Smooth muscle cell of the coronary artery (primary cell): ENCODE data around the gene SRSF1. TPM values are rescaled to one million over a fixed set of nuclear protein-coding genes. Genes with fewer than 3 reads are reported as not detected.

Source experiments
- total RNA-seq: library from RNA; depleted of rRNA; stranded (reverse); fragments of >200 nt; gene quantifications from 2 replicates; pipeline ENCODE4 v1.2.3, GENCODE V29; 2014; ENCODE audit warnings: low replicate concordance

Gene SRSF1, protein sequence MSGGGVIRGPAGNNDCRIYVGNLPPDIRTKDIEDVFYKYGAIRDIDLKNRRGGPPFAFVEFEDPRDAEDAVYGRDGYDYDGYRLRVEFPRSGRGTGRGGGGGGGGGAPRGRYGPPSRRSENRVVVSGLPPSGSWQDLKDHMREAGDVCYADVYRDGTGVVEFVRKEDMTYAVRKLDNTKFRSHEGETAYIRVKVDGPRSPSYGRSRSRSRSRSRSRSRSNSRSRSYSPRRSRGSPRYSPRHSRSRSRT
- 421 and 590 TPM in 2 replicates for total RNA-seq

GRCh38 chr17:58006924-58007780, at the start of gene SRSF1:
TSS of gene SRSF1 (minus strand) at chr17:58007246. CDS start at chr17:58007137, 109 bp downstream.

DNA sequence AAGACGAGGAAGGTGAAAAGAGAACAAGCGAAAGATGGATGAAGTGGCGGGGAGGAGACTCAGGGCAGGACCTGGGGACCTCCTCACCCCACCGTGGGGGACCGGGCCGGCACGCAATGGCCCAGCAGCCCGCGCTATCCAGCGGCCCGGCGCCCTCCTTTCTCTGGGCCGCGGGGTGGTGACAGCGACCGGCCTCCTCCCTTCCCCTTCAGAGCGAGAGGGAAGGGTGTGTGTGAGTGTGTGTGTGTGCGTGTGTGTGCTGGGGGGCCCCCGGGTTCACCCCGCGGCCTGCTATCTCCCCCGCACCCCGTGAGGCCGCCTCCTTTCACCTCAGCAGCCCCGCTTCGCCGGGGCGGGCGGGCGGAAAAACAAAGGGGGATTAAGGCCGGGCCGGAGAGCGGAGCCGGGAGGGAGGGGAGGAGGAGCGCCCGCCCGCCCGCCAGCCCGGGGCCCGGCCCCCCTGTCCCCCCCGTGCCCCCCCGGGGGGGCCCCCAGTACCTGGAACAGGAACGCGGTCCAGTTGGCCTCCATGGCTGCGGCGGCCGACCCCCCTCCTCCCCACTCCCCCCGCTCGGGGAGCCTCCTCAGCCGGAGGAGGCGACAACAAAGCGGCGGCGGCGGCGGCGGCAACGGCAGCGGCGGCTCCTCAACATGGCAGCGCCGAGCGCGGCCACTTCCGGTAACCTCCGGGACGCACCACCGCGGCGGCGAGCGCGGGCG, 19.3 kb downstream of the SRSF1 start, which contains the start of gene VEZF1:
TSS of gene VEZF1 (minus strand) at position 674 of the 720 bp plus-strand sequence. CDS start at position 531, 143 bp downstream.

DNA sequence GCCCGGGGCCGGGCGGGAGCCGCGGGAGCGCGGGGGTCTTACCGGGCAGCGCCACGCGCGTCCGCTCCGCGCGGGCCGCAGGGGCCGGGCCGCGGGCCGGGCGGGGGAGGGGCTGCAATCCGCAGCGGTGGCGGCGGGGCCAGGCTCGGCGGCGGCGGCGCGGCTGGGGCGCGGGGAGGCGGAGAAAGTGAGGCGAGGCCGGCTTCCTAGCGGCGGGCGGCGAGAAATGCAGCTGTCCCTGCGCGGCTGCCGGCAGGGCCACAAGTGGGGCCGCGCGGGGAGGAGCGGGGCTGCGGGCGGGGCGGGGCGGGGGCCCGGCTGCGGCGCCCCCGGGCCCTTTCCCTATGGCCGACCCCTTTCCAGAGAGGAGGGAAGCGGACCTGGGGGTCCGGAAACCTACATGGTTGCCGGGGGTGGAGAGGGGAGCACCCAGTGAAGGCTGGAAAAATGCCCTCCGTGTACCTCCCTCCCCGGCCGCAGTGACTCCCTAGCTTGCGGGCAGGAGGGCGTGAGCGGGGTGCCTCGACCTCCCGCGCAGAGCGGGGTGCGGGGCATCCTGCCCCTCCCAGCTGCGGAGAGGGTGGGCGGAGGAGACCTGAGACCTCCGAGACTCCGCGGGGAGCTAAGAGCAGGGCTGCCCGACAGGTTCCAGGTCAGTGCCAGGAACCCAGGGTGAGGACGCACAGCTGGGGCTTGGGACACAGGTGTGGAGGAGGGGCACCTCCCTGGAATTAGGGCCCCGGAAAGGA, 51.7 kb downstream of the SRSF1 start, which contains the start of gene CUEDC1:
TSS of gene CUEDC1 (minus strand) at position 230 of the 749 bp plus-strand sequence. CDS start 69,848 bp downstream, outside the sequence.

Other genes starting within 250 kb of the SRSF1 start
- 31.4 and 54.5 TPM in 2 replicates for gene MRPS23, start 157.2 kb downstream of the SRSF1 start, total RNA-seq
- gene CUEDC1, start 51.8 kb downstream of the SRSF1 start, total RNA-seq, result 6.2 and 9.4 TPM in 2 replicates
- gene VEZF1, start 19.0 kb downstream of the SRSF1 start, total RNA-seq, result 17.3 and 20.8 TPM in 2 replicates
- gene DYNLL2, start 76.2 kb upstream of the SRSF1 start, total RNA-seq, result 12.9 and 24.9 TPM in 2 replicates
- gene OR4D1, start 141.1 kb upstream of the SRSF1 start, total RNA-seq, result not detected in 2 replicates
- not detected in 2 replicates for gene OR4D2, start 159.7 kb upstream of the SRSF1 start, total RNA-seq
- gene EPX, start 185.5 kb upstream of the SRSF1 start, total RNA-seq, result not detected in 2 replicates
- 8.2 and 12.9 TPM in 2 replicates for gene MKS1, start 212.0 kb upstream of the SRSF1 start, total RNA-seq
- not detected in 2 replicates for gene LPO, start 231.3 kb upstream of the SRSF1 start, total RNA-seq